Stimulated activated CD4-positive, alpha-beta T cell treated with anti-CD3 and anti-CD28 coated beads, Interleukin-4, amount 100 ng/mL, for 24 hours (primary cell): ENCODE measurements around the gene SMIM3.
"Not testable (repeated sequence)": the region's sequence is repeated elsewhere in the genome, so short reads cannot be mapped to it uniquely, and the experiment has no call there.

Experiments
- DNase-seq: peaks from one replicate; pipeline ENCODE4 v3.0.0-alpha.2; 2020

The SMIM3 gene

DNA sequence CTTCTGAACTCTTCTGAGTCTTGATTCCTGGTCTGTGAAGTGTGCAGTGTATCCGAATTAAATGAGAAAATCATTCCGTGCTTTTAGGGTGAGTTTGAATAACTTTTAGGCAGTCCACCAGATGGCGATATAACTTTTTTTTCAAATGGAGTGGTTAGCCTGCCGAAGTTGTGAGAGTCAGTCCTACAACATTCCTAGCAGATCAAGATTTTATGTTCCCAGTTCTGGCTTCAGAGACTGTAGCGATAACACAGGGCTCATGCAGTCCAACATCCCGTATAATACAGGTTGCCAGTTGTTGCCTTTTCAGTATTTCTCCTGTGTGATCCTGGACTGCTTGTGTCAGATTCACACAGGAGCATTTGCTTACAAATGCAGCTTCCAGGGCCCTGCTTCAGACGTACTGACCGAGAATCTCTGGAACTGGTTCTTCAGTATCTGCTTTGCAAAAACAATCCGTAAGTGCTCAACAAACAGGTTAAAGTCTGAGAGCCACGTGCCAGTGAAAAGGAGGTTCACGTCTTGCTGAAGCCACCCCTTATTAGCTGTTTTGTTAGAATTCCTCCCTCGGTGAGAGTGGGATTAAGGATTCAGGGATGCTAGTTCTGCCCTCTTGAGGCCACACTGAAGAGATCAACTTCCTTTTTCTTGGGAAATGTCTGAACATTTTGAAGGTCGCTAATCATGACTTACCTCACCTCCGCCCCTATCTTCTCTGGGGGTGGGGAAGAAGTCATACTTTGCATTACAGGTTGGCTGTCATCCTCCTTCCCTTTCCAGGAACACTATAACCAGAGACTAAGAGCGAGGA lies 22.8 kb downstream of the SMIM3 start:
- no peak for DNase-seq

DNA sequence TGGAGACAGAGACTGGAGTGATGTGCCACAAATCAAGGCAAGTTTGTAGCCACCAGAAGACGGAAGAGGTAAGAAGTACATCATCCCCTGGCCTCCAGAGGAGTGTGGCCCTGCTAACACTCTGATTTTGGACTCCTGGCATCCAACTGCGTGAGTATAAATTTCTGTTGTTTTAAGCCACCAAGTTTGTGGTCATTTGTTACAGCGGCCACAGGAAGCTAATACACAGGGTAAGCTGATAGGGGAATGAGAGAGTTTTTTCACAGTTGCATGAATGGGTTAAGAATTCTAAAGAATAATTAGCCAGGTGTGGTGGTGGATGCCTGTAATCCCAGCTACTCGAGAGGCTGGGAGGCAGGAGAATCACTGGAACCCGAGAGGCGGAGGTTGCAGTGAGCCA lies 25.8 kb downstream of the SMIM3 start:
- no peak for DNase-seq

DNA sequence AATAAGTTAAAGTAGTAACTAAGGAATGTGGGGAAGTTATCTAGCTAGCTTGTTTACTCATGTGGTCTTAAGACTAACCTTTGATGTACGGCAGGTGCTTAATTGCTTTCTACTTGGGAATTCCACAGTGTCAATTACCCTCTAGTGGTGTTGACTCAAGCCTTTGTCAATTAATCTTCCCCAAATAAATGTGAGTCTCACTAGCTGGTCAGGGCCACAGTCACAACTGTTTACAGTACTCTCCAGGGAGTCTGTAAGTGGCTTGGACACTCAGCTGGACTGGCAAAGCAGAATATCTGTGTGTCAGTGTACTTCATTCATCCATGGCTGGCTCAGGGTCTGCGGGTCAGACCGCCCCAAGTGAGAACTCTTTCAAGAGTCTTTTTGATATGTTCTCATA lies 30.8 kb downstream of the SMIM3 start:
- no peak for DNase-seq

DNA sequence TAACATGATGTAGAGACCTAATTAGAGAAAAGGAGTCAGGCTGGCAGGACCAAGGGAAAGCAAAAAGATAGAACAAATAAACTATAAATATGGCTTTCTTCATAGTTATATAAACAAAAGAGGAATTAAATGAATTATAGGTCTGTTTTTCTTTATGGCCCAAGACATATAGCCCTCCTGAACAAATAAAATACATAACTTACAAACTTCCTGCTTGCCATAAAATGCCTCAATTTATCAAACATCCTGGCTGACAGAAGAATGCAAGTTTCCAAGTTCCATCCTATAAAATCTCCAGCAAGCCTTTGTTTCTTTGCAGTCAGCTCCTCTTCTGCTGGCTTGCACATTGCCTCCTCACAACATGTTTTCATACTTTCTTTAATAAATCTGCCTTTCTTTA lies 36.5 kb downstream of the SMIM3 start:
- DNase-seq = no peak

DNA sequence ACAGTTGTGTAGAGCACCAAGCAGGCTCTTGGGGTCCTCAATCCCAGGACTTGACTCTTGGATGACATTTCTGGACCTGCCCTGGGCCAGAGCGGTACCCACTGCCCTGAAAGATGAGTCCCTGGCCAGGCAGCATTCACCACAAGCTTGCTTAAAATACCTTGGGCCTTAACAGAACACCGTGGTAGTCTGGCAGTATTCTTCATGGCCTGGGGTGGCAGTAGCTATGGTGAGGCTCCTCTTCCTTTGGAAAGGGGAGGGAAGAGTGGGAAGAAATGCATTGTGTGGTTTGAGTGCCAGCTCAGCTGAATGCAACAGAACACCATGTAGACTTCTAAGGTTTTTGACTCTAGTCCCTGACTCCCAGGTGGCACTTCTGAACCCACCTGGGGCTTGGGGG lies 38.4 kb downstream of the SMIM3 start:
- no peak for DNase-seq

- no peak for DNase-seq
These were observed 51.2 kb downstream of the SMIM3 start for GRCh38 chr5:150829744-150830143.

DNA sequence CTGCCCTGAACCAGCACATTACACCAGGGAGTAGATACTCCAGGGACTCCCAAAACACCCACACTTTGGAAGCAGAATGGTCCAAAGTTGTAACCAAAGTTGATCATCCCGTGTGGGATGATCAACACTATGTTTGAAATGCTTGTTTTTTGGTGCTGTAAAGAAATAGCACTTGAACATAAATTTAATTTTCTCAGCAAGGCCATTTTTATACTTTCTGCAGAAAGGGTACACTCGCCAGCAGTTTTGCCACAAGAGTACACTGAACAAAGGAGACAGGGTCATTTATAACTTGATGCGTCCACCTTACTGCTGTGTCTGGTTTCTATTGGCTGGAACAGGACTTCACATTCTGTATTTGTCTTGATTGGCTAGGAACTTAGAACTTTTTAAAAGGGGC lies 53.3 kb downstream of the SMIM3 start:
- not testable (repeated sequence) for DNase-seq

DNA sequence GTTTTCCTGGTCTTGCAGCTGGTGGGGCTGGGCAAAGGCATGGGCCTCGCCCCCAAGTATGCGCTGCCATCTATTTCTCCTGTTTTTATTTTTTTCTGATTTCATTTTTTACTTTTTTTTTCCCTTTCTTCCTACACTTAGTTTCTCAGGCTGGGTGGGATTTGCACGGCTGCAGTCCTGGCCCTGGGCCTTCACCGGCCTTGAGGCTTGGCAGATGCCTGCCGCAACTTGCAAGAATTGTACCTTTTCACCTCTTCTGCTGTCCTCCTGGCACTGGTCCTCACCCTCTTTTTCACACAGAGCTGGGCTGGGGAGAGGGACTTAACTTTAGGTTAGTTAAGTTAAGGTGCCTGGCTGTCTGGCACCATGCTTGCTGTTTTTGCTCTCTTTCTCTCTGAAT lies 57.5 kb downstream of the SMIM3 start:
- no peak for DNase-seq

DNA sequence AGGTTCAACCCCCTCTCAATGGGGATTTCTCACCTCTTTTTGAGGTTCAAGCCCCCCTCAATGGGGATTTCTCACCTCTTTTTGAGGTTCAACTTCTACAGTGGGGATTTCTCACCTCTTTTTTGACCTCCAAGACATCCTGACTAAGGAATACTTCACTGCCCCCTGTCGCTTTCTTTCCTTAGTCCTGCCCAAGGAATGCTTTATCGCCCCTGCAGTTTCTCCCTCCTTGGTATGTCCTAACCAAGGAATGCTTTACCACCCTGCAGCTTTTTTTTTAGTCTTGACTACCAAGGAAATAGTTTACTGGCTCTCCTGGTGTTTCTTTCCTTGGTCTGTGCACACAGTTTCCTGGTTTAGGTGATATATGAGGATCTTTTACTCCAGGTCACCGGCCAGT lies 58.1 kb downstream of the SMIM3 start:
- no peak for DNase-seq

- not testable (repeated sequence) for DNase-seq
These were observed 66.8 kb downstream of the SMIM3 start for GRCh38 chr5:150845185-150845859.

DNA sequence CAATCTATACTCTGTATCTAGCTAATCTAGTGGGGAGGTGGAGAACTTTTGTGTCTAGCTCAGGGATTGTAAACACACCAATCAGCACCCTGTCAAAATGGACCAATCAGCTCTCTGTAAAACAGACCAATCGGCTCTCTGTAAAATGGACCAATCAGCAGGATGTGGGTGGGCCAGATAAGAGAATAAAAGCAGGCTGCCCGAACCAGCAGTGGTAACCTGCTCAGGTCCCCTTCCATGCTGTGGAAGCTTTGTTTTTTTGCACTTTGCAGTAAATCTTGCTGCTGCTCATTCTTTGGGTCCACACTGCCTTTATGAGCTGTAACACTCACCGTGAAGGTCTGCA lies 67.7 kb downstream of the SMIM3 start, which contains the start of gene IRGM:
IRGM (plus strand) TSS at position 214 of the 346 bp plus-strand sequence. CDS start 1,603 bp downstream, outside the sequence.
- DNase-seq = not testable (repeated sequence)
